Dermis blood vessel endothelial cell (primary cell): ENCODE results near the gene TYMP. TPM values are rescaled to one million over a fixed set of nuclear protein-coding genes. Genes with fewer than 3 reads are reported as not detected.

Experiments used
- DNase-seq: peaks from one replicate; pipeline ENCODE4 v3.0.0; 2010
- total RNA-seq: library from RNA; depleted of rRNA; stranded (reverse); fragments of >200 nt; gene quantifications from 2 replicates; pipeline ENCODE4 v1.2.3, GENCODE V29; 2014

Gene TYMP
- total RNA-seq, result 28.9 and 53.1 TPM in 2 replicates

- no peak for DNase-seq
These were observed at the start of gene TYMP for GRCh38 chr22:50529897-50530579. TYMP (minus strand) TSS chr22:50530012; CDS start chr22:50529709, 303 bp downstream.

- DNase-seq, result no peak
These were observed 49.0 kb upstream of the TYMP start for GRCh38 chr22:50578776-50579310.

- DNase-seq, result no peak
These were observed 48.4 kb upstream of the TYMP start, which contains the start of gene CPT1B for GRCh38 chr22:50577987-50578775. CPT1B (minus strand) TSS chr22:50578427; CDS start chr22:50577915, 512 bp downstream.

GRCh38 chr22:50577697-50577986 lies 47.8 kb upstream of the TYMP start:
- no peak for DNase-seq

- DNase-seq, result no peak
These were observed 47.2 kb upstream of the TYMP start for GRCh38 chr22:50576806-50577696.

GRCh38 chr22:50576070-50576469 lies 46.3 kb upstream of the TYMP start:
- DNase-seq, result peak; percentile 81

GRCh38 chr22:50575426-50575941 lies 45.7 kb upstream of the TYMP start:
- DNase-seq, result no peak

GRCh38 chr22:50574383-50574755 lies 44.6 kb upstream of the TYMP start:
- no peak for DNase-seq

- DNase-seq, result no peak
These were observed 43.9 kb upstream of the TYMP start for GRCh38 chr22:50573491-50574382.

- DNase-seq, result no peak
These were observed 43.2 kb upstream of the TYMP start for GRCh38 chr22:50572965-50573364.

GRCh38 chr22:50571264-50572175 lies 41.7 kb upstream of the TYMP start:
- DNase-seq, result no peak

- DNase-seq, result no peak
These were observed 41.0 kb upstream of the TYMP start for GRCh38 chr22:50570861-50571260.

GRCh38 chr22:50569896-50570535 lies 40.2 kb upstream of the TYMP start:
- no peak for DNase-seq

- no peak for DNase-seq
These were observed 39.2 kb upstream of the TYMP start for GRCh38 chr22:50569041-50569459.

- no peak for DNase-seq
These were observed 38.8 kb upstream of the TYMP start for GRCh38 chr22:50568626-50569025.

- DNase-seq, result no peak
These were observed 38.0 kb upstream of the TYMP start for GRCh38 chr22:50567721-50568252.

GRCh38 chr22:50564289-50564688 lies 34.5 kb upstream of the TYMP start:
- DNase-seq, result no peak

GRCh38 chr22:50563413-50564160 lies 33.8 kb upstream of the TYMP start:
- DNase-seq, result no peak
